Mesendoderm (in vitro differentiated cells): Measurements from ENCODE around the gene PDE4D.
"Not testable (repeated sequence)": the region's sequence is repeated elsewhere in the genome, so short reads cannot be mapped to it uniquely, and the experiment has no call there.

ENCODE experiments used
- DNase-seq: peaks from one replicate; pipeline ENCODE4 v3.0.0; 2013
- H2AK5ac ChIP-seq: 2 replicates; pipeline ENCODE4 v1.6.1; 2013; ENCODE audit warnings: low read length, inconsistent platforms
- H2BK120ac ChIP-seq: 2 replicates; pipeline ENCODE4 v1.6.1; 2013; ENCODE audit warnings: low read depth, mild to moderate bottlenecking, low read length, moderate library complexity, mixed read lengths
- H2BK15ac ChIP-seq: replicated peaks from 2 replicates; pipeline ENCODE4 v1.6.1; 2013; ENCODE audit warnings: low read depth, mild to moderate bottlenecking, moderate library complexity
- H2BK5ac ChIP-seq: 2 replicates; pipeline ENCODE4 v1.6.1; 2013; ENCODE audit warnings: low read length, inconsistent platforms
- H3K18ac ChIP-seq: 2 replicates; pipeline ENCODE4 v1.6.1; 2013; ENCODE audit warnings: mild to moderate bottlenecking, low read length, mixed read lengths
- H3K23ac ChIP-seq: one replicate; pipeline ENCODE4 v1.6.1; 2013; ENCODE audit warnings: low read length
- H3K27ac ChIP-seq: 2 replicates; pipeline ENCODE4 v1.5.1; 2013; ENCODE audit warnings: low read depth, mild to moderate bottlenecking, inconsistent platforms, low read length, moderate library complexity
- H3K27me3 ChIP-seq: 2 replicates; pipeline ENCODE4 v1.6.1; 2013; ENCODE audit warnings: low read length, control low read depth, mild to moderate bottlenecking, inconsistent platforms; ENCODE audit not compliant: insufficient read depth, poor library complexity
- H3K36me3 ChIP-seq: 2 replicates; pipeline ENCODE4 v1.6.1; 2013; ENCODE audit warnings: low read length, inconsistent platforms; ENCODE audit not compliant: control insufficient read depth, insufficient read depth
- H3K4ac ChIP-seq: one replicate; pipeline ENCODE4 v1.6.1; 2013; ENCODE audit warnings: low read depth, mild to moderate bottlenecking, low read length, moderate library complexity
- H3K4me1 ChIP-seq: 2 replicates; pipeline ENCODE4 v1.6.1; 2013; ENCODE audit warnings: low read depth, low read length, inconsistent platforms; ENCODE audit not compliant: control insufficient read depth
- H3K4me2 ChIP-seq: 2 replicates; pipeline ENCODE4 v1.6.1; 2013; ENCODE audit warnings: low read length
- H3K4me3 ChIP-seq: 2 replicates; pipeline ENCODE4 v1.5.1; 2013; ENCODE audit warnings: mild to moderate bottlenecking, low read length
- H3K56ac ChIP-seq: one replicate; pipeline ENCODE4 v1.6.1; 2013; ENCODE audit warnings: low read length
- H3K79me1 ChIP-seq: 2 replicates; pipeline ENCODE4 v1.6.1; 2013; ENCODE audit warnings: low read length, inconsistent platforms
- H3K79me2 ChIP-seq: 2 replicates; pipeline ENCODE4 v1.6.1; 2013; ENCODE audit warnings: mild to moderate bottlenecking, low read length; ENCODE audit not compliant: control insufficient read depth, insufficient read depth
- H3K9ac ChIP-seq: 2 replicates; pipeline ENCODE4 v1.6.1; 2013; ENCODE audit warnings: low read length, inconsistent platforms
- H4K5ac ChIP-seq: one replicate; pipeline ENCODE4 v1.6.1; 2013; ENCODE audit warnings: low read length
- H4K8ac ChIP-seq: one replicate; pipeline ENCODE4 v1.6.1; 2013; ENCODE audit warnings: low read depth, mild to moderate bottlenecking, control low read depth, low read length, moderate library complexity
- WGBS: extraction: QIAGEN DNeasy Blood & Tissue Kit; methylation state at CpG from one replicate; pipeline ENCODE4 v1.1.7; 2013; ENCODE audit warnings: low lambda C conversion rate, missing lambda C conversion rate; ENCODE audit not compliant: insufficient coverage; ENCODE audit errors: extremely low coverage; 5-methylcytosine and 5-hydroxymethylcytosine counted together

PDE4D gene

GRCh38 chr5:59001716-59002115 is 891.8 kb downstream of the PDE4D start:
- H3K4ac ChIP-seq: no peak overlapping the region
- no peak overlapping the region for H3K9ac ChIP-seq
- H4K5ac ChIP-seq: no peak overlapping the region
- no peak overlapping the region for H2BK15ac ChIP-seq
- no peak overlapping the region for H2BK120ac ChIP-seq
- no peaks in the 10 kb centered on the region for H3K79me2 ChIP-seq
- no peak overlapping the region for H3K4me2 ChIP-seq
- no peaks in the 10 kb centered on the region for H3K36me3 ChIP-seq
- H3K79me1 ChIP-seq: no peaks in the 10 kb centered on the region
- H3K27me3 ChIP-seq: no peaks in the 10 kb centered on the region
- no peak overlapping the region for H3K18ac ChIP-seq
- H3K4me1 ChIP-seq: peaks cover 2% of the 10 kb centered on the region
- no peak overlapping the region for H3K27ac ChIP-seq
- no peak overlapping the region for H3K4me3 ChIP-seq
- H3K23ac ChIP-seq: no peak overlapping the region
- no peak overlapping the region for H3K56ac ChIP-seq
- no peak overlapping the region for H2BK5ac ChIP-seq
- no CpG with 5 or more reads among the region's 6 CpGs for WGBS
- H4K8ac ChIP-seq: no peak overlapping the region
- H2AK5ac ChIP-seq: no peak overlapping the region
- no peak for DNase-seq

- no peaks in the 10 kb centered on the region for H3K79me1 ChIP-seq
- no peak overlapping the region for H3K4me3 ChIP-seq
- no peak overlapping the region for H2BK5ac ChIP-seq
- no peak overlapping the region for H2BK120ac ChIP-seq
- H3K27ac ChIP-seq: no peak overlapping the region
- H3K27me3 ChIP-seq: no peaks in the 10 kb centered on the region
- H3K79me2 ChIP-seq: no peaks in the 10 kb centered on the region
- H3K23ac ChIP-seq: no peak overlapping the region
- H2AK5ac ChIP-seq: no peak overlapping the region
- no peak for DNase-seq
- H3K4ac ChIP-seq: no peak overlapping the region
- no peak overlapping the region for H3K4me2 ChIP-seq
- H3K9ac ChIP-seq: no peak overlapping the region
- no peak overlapping the region for H4K5ac ChIP-seq
- no peak overlapping the region for H3K56ac ChIP-seq
- H2BK15ac ChIP-seq: no peak overlapping the region
- no peak overlapping the region for H4K8ac ChIP-seq
- peaks cover 2% of the 10 kb centered on the region for H3K4me1 ChIP-seq
- H3K36me3 ChIP-seq: no peaks in the 10 kb centered on the region
- H3K18ac ChIP-seq: no peak overlapping the region
These were observed 892.4 kb downstream of the PDE4D start for GRCh38 chr5:59001154-59001553.

GRCh38 chr5:59000211-59000610 is 893.3 kb downstream of the PDE4D start:
- Histone ChIP-seq H2BK15ac (no peak overlapping the region), H4K8ac (no peak overlapping the region), H3K27me3 (no peaks in the 10 kb centered on the region), H3K79me2 (no peaks in the 10 kb centered on the region), H3K36me3 (no peaks in the 10 kb centered on the region), H3K4ac (no peak overlapping the region), H3K4me1 (peaks cover 2% of the 10 kb centered on the region), H3K23ac (no peak overlapping the region), H4K5ac (no peak overlapping the region), H3K79me1 (no peaks in the 10 kb centered on the region), H3K18ac (peak overlapping the region; percentile 70), H2BK120ac (peak overlapping the region; percentile 8), H2AK5ac (no peak overlapping the region), H3K9ac (no peak overlapping the region), H3K56ac (no peak overlapping the region), H3K4me3 (no peak overlapping the region), H3K27ac (no peak overlapping the region), H3K4me2 (no peak overlapping the region), H2BK5ac (no peak overlapping the region)
- DNase-seq: no peak
- WGBS: no CpG with 5 or more reads among the region's 3 CpGs

- no peak overlapping the region for H3K9ac ChIP-seq
- no peak overlapping the region for H3K27ac ChIP-seq
- H4K5ac ChIP-seq: no peak overlapping the region
- DNase-seq: peak; percentile 86
- H3K4me3 ChIP-seq: no peak overlapping the region
- no peak overlapping the region for H3K4me2 ChIP-seq
- no peak overlapping the region for H3K4ac ChIP-seq
- H3K36me3 ChIP-seq: no peaks in the 10 kb centered on the region
- H3K27me3 ChIP-seq: no peaks in the 10 kb centered on the region
- no peak overlapping the region for H2BK120ac ChIP-seq
- peak overlapping the region; percentile 30 for H3K18ac ChIP-seq
- H3K79me2 ChIP-seq: no peaks in the 10 kb centered on the region
- no peak overlapping the region for H3K23ac ChIP-seq
- no peak overlapping the region for H2BK5ac ChIP-seq
- no peak overlapping the region for H2BK15ac ChIP-seq
- H3K4me1 ChIP-seq: peaks cover 2% of the 10 kb centered on the region
- H3K79me1 ChIP-seq: no peaks in the 10 kb centered on the region
- H3K56ac ChIP-seq: no peak overlapping the region
- no CpG with 5 or more reads among the region's 7 CpGs for WGBS
- no peak overlapping the region for H4K8ac ChIP-seq
- no peak overlapping the region for H2AK5ac ChIP-seq
These were observed 893.7 kb downstream of the PDE4D start for GRCh38 chr5:58999804-59000203.

GRCh38 chr5:58998544-58998943 is 895.0 kb downstream of the PDE4D start:
- no peak overlapping the region for H3K4me2 ChIP-seq
- no peaks in the 10 kb centered on the region for H3K79me2 ChIP-seq
- no peak overlapping the region for H4K8ac ChIP-seq
- no peak overlapping the region for H3K18ac ChIP-seq
- no peak overlapping the region for H2AK5ac ChIP-seq
- H3K56ac ChIP-seq: no peak overlapping the region
- no peaks in the 10 kb centered on the region for H3K36me3 ChIP-seq
- no peak overlapping the region for H3K23ac ChIP-seq
- no peak overlapping the region for H4K5ac ChIP-seq
- no peaks in the 10 kb centered on the region for H3K27me3 ChIP-seq
- WGBS: no CpG with 5 or more reads among the region's 2 CpGs
- H3K4me1 ChIP-seq: peaks cover 2% of the 10 kb centered on the region
- H2BK120ac ChIP-seq: no peak overlapping the region
- no peak overlapping the region for H3K9ac ChIP-seq
- H3K4me3 ChIP-seq: no peak overlapping the region
- no peak for DNase-seq
- no peak overlapping the region for H2BK15ac ChIP-seq
- H2BK5ac ChIP-seq: no peak overlapping the region
- no peak overlapping the region for H3K27ac ChIP-seq
- H3K4ac ChIP-seq: no peak overlapping the region
- H3K79me1 ChIP-seq: no peaks in the 10 kb centered on the region

- H3K4me3 ChIP-seq, H4K5ac ChIP-seq, H3K56ac ChIP-seq, H3K36me3 ChIP-seq, H2BK15ac ChIP-seq, H2BK5ac ChIP-seq, DNase-seq, H3K4me2 ChIP-seq, H3K23ac ChIP-seq, H4K8ac ChIP-seq, H3K79me1 ChIP-seq, H2BK120ac ChIP-seq, H3K4me1 ChIP-seq, H3K79me2 ChIP-seq, H3K4ac ChIP-seq, H3K18ac ChIP-seq, H2AK5ac ChIP-seq, H3K27me3 ChIP-seq, H3K9ac ChIP-seq, H3K27ac ChIP-seq: not testable (repeated sequence)
- no CpG with 5 or more reads among the region's 3 CpGs for WGBS
These were observed 897.7 kb downstream of the PDE4D start for GRCh38 chr5:58995779-58996178.
